K562 (cell line): Measurements from ENCODE around the gene TAF8. TPM values are rescaled to one million over a fixed set of nuclear protein-coding genes. Genes with fewer than 3 reads are reported as not detected.

ENCODE experiments used
- ELF1 ChIP-seq: fragments of 200-800 bp; sonication (Bioruptor generic); IDR thresholded peaks from 2 replicates; pipeline ENCODE4 v1.6.1; 2016; ENCODE audit warnings: missing genetic modification characterization, missing compliant biosample characterization
- ELF4 ChIP-seq: fragments of 450-650 bp; formaldehyde crosslinking; IDR thresholded peaks from 2 replicates; pipeline ENCODE4 v1.4.0; 2022; ENCODE audit warnings: missing genetic modification characterization
- HMBOX1 ChIP-seq: sonication (generic); IDR thresholded peaks from 2 replicates; pipeline ENCODE4 v1.6.1; 2016
- NR4A1 ChIP-seq, 2 experiments: fragments of 250-450 bp in 1 of 2; fragments of 450-650 bp in 1 of 2; sonication (Bioruptor Pico) in 1 of 2; IDR thresholded peaks; 2 replicates each; pipeline versions ENCODE4 v1.4.0 to v1.6.1; 2016 to 2020; ENCODE audit warnings: mild to moderate bottlenecking in 2 of 2, missing compliant biosample characterization in 1 of 2, missing genetic modification characterization in 1 of 2, moderate library complexity in 1 of 2
- RFX1 ChIP-seq: fragments of 450-650 bp; IDR thresholded peaks from 2 replicates; pipeline ENCODE4 v1.6.1; 2016; ENCODE audit warnings: mild to moderate bottlenecking, moderate library complexity
- SAFB2 ChIP-seq: fragments of 200-400 bp; formaldehyde crosslinking; IDR thresholded peaks from 2 replicates; pipeline ENCODE4 v1.6.1; 2018; ENCODE audit warnings: borderline replicate concordance, low read length, low read depth, moderate library complexity; ENCODE audit not compliant: severe bottlenecking
- ZBTB5 ChIP-seq: fragments of 450-650 bp; IDR thresholded peaks from 2 replicates; pipeline ENCODE4 v1.6.1; 2017; ENCODE audit warnings: antibody characterized with exemption
- ZNF407 ChIP-seq: fragments of 450-650 bp; IDR thresholded peaks from 2 replicates; pipeline ENCODE4 v1.6.1; 2016; ENCODE audit warnings: low read depth
- polyA plus RNA-seq, 8 experiments: library from polyadenylated mRNA; depleted of rRNA in 4 of 8; stranded (reverse) in 5 of 8; unstranded in 3 of 8; fragments of >200 nt; fragmentation: Nextera tagmentation in 2 of 8; fragmentation: Illumina TruSeq in 1 of 8; extraction: Ambion mirVana in 2 of 8; extraction: Trizol in 1 of 8; gene quantifications; 2 replicates each; pipeline versions ENCODE4 v1.2.1 to v1.2.3, GENCODE V29; 2011 to 2014; ENCODE audit warnings: inconsistent platforms in 1 of 8, missing spikeins in 1 of 8
- total RNA-seq, 7 experiments: library from RNA; depleted of rRNA in 6 of 7; stranded (reverse); fragments of >200 nt in 6 of 7; fragmentation: Illumina TruSeq in 2 of 7; extraction: Trizol in 2 of 7; gene quantifications; 2 replicates each; pipeline versions ENCODE4 v1.2.1 to v1.2.3, GENCODE V29; 2011 to 2021; ENCODE audit warnings: low replicate concordance in 1 of 7
- TF ChIP-seq, protein P1 (sequence below), 2 experiments: IDR thresholded peaks in 1 of 2; conservative IDR thresholded peaks in 1 of 2; 2 replicates each; pipeline ENCODE4 v1.6.1; 2016; ENCODE audit warnings: low read depth in 2 of 2, mild to moderate bottlenecking in 1 of 2, missing compliant biosample characterization in 1 of 2, missing genetic modification characterization in 1 of 2, moderate library complexity in 1 of 2

Gene TAF8
- total and polyA plus RNA-seq, 9 of the 15 experiments (the other 6 are each of a cell fraction or from before 2014, with no cell fraction given), result 29.4 to 84.0 (median 52.6) TPM

DNA sequence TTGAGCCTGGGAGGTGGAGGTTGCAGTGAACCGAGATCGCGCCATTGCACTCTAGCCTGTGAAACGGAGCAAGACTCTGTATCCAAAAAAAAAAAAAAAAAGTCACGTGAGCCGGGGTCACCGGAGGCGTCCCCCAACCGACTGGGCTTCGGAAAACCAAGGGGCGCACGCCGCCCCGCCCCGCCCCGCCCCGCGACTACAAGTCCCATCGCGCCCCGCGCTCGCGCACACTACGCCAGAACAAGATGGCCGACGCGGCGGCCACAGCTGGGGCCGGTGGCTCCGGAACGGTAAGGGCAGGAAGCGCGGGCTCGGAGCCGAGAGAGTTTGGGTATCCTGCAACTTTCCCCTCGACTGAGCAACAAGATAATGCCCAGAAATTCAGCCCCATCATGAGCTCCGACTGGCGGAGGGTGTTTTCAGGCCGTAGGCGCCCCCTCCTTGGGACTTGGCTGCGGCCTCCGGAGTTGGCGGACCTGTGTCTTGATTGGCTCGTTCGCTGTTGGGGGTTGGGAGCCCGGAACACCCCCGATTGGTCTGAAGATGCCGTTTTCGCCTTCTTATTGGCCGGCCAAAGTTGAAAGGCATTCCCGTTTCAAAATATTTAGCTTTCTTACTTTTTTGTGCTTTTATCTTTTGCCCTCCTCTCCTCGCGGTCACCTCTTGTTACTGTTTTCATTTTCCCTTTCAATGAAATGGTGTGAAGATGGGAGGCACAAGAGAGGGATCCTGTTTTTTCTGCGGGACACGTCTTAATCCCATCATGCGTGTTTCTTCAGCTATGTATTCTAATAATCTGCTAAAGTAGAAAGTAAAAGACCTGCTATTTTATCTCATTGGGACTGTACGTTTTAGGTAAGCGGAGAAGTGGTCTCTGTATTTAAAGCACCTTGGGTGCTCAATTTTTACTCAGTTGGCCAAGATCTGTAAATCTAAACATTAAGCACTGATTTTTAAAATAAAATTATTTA, at the start of gene TAF8 (continued):
- TF ChIP-seq NR4A1 (CRISPR knock-in tag; IDR thresholded peaks at IDR 0.05), result no peak; the same call in 1 of the 2 replicates
- TF ChIP-seq NR4A1 (tag; IDR thresholded peaks at IDR 0.05), result no peak
- peak; percentile 86 for TF ChIP-seq ELF1 (tag)
- TF ChIP-seq, protein P1, sequence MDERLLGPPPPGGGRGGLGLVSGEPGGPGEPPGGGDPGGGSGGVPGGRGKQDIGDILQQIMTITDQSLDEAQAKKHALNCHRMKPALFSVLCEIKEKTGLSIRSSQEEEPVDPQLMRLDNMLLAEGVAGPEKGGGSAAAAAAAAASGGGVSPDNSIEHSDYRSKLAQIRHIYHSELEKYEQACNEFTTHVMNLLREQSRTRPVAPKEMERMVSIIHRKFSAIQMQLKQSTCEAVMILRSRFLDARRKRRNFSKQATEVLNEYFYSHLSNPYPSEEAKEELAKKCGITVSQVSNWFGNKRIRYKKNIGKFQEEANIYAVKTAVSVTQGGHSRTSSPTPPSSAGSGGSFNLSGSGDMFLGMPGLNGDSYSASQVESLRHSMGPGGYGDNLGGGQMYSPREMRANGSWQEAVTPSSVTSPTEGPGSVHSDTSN (CRISPR knock-in tag; IDR thresholded peaks at IDR 0.05; ENCODE audit: low read depth), result no peak
- TF ChIP-seq, protein P1 (tag; conservative IDR thresholded peaks at IDR 0.05; ENCODE audit: low read depth), result peak; percentile 74
- no peak for TF ChIP-seq ZBTB5
- TF ChIP-seq SAFB2, result no peak
- TF ChIP-seq ZNF407, result no peak; the same call in 1 of the 2 replicates
- no peak for TF ChIP-seq HMBOX1
- TF ChIP-seq ELF4, result no peak
- TF ChIP-seq RFX1, result no peak
